Measurements from ENCODE around the gene OOSP4B. TPM values are rescaled to one million over a fixed set of nuclear protein-coding genes. Genes with fewer than 3 reads are reported as not detected.
"Not testable (repeated sequence)": the region's sequence is repeated elsewhere in the genome, so short reads cannot be mapped to it uniquely, and the experiment has no call there.

The OOSP4B gene
- total and polyA plus RNA-seq, 2 of the 13 experiments (the other 11 are each of a cell fraction or from before 2014, with no cell fraction given): not detected

DNA sequence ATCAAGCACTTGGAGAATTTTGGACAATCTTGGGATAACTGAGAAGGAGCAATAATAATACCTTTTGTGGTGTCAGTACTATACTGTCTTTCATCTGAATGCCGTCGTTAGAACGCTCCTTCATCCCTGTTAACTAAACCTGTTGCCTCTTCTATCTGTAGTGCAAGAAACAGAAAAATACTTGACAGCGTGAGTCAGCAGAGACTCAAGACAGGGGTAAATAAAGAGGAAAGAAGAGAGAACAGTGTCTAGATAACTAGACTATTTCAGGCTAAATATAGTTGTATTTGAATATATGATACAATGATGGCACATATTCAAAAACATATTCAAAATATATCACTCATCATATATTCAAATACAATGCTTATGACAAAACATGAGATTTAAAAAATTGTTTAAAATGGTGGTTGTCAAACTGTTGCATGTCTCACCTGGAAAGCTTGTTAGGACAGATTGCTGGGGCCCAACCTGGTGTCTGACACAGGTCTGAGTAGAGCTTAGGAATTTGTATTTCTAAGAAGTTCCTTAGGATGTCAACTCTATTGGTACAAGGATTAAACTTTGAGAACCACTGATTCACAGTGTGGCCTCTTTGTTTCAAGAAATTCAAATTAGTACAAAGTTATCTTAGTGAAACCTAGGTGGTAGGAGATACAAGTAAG, 35.7 kb upstream of the OOSP4B start (continued):
- TF ChIP-seq, protein P1, sequence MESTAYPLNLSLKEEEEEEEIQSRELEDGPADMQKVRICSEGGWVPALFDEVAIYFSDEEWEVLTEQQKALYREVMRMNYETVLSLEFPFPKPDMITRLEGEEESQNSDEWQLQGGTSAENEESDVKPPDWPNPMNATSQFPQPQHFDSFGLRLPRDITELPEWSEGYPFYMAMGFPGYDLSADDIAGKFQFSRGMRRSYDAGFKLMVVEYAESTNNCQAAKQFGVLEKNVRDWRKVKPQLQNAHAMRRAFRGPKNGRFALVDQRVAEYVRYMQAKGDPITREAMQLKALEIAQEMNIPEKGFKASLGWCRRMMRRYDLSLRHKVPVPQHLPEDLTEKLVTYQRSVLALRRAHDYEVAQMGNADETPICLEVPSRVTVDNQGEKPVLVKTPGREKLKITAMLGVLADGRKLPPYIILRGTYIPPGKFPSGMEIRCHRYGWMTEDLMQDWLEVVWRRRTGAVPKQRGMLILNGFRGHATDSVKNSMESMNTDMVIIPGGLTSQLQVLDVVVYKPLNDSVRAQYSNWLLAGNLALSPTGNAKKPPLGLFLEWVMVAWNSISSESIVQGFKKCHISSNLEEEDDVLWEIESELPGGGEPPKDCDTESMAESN (CRISPR knock-in tag; conservative IDR thresholded peaks at IDR 0.05): no peak
- no peak for TF ChIP-seq SOX13 (IDR thresholded peaks at IDR 0.05)
- no peak for TF ChIP-seq SOX13 (CRISPR knock-in tag; conservative IDR thresholded peaks at IDR 0.05 in 1 of 2, IDR thresholded peaks at IDR 0.05 in 1 of 2)

DNA sequence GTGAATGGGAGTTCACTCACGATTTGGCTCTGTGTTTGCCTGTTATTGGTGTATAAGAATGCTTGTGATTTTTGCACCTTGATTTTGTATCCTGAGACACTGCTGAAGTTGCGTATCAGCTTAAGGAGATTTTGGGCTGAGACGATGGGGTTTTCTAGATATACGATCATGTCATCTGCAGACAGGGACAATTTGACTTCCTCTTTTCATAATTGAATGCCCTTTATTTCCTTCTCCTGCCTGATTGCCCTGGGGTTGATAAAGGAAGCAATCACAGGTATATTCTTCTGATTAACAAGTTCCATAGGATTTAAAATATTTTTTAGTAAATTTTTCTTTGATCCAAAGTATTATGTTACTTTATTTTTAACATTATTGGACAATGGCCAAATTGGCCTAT, 34.9 kb upstream of the OOSP4B start:
- H2AFZ ChIP-seq (ENCODE audit: low read length); CTCF ChIA-PET (ENCODE audit: low intra/inter-chr PET ratio, low total read pairs); in situ Hi-C loops (cut with HindIII; ENCODE audit: extremely low pct_ligation_motif_present, low pct_unique_long_range_greater_than_20kb); DNase-seq (ENCODE audit: low spot score); H3K36me3 ChIP-seq (replicated peaks in 1 of 2; ENCODE audit: control insufficient read depth in 1 of 2, insufficient read depth in 2 of 2, low read length in 2 of 2); H4K20me1 ChIP-seq (ENCODE audit: insufficient read depth, low read length); H3K27ac ChIP-seq (ENCODE audit: extremely low read length, insufficient read depth, low read length); H3K79me2 ChIP-seq (ENCODE audit: insufficient read depth, low read length); H3K4me1 ChIP-seq (ENCODE audit: insufficient read depth, low read length); FAIRE-seq; ATAC-seq; H3K4me2 ChIP-seq (ENCODE audit: low read depth, low read length); H3K9me3 ChIP-seq (ENCODE audit: low read length); H3K4me3 ChIP-seq (replicated peaks in 1 of 3; ENCODE audit: insufficient read depth in 1 of 3, low read depth in 2 of 3, low read length in 3 of 3); H3K27me3 ChIP-seq (ENCODE audit: control insufficient read depth in 1 of 2, insufficient read depth in 2 of 2, low read length in 2 of 2); POLR2A ChIA-PET; BruUV-seq (replicated peaks); intact Hi-C loops (cut with micrococcal nuclease; ENCODE audit: unreplicated experiment); H3K9ac ChIP-seq (ENCODE audit: insufficient read depth, low read depth, low read length): not testable (repeated sequence)
- 12% methylated on average over 4 of the region's 4 CpGs for WGBS (ENCODE audit: low lambda C conversion rate)

DNA sequence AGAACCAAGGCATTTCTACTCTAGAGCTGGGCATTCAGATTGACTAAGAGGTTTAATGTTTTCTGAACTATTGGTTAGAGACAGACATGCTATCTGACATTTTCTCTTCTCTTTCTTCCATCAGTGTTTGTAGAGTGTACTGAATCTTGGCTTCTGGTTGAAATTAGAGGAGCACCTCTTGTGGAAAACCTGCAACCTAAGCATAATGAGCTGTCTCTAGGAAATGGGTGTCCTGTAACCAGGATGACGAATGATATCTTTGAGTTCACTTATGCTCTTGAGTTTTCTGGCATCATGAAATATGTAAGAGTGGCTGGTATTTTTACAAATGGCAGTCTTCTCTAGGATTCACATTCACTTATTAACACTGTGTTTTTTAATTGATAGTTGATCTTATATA, 33.8 kb upstream of the OOSP4B start:
- H3K9me3 ChIP-seq (ENCODE audit: low read length): no peaks in the 10 kb centered on the region
- no peak overlapping the region for H3K27ac ChIP-seq (ENCODE audit: extremely low read length, insufficient read depth, low read length)
- WGBS (ENCODE audit: low lambda C conversion rate): 0% methylated on average over 1 of the region's 1 CpG
- TF ChIP-seq MAFF (IDR thresholded peaks at IDR 0.05; ENCODE audit: low read depth, low read length): 0 out of 2 replicates have a peak, but pooled peaks have one; percentile 35
- no peak for TF ChIP-seq ZNF274 (CRISPR knock-in tag; IDR thresholded peaks at IDR 0.05)
- TF ChIP-seq ZNF749 (CRISPR knock-in tag; IDR thresholded peaks at IDR 0.05; ENCODE audit: borderline replicate concordance): no peak
- peak; percentile 38 to 66 for TF ChIP-seq MAFK (conservative IDR thresholded peaks at IDR 0.05 in 1 of 2, IDR thresholded peaks at IDR 0.05 in 1 of 2; ENCODE audit: low read length in 2 of 2)
- no peak for TF ChIP-seq NONO (IDR thresholded peaks at IDR 0.05)
- TF ChIP-seq NONO (CRISPR knock-in tag; conservative IDR thresholded peaks at IDR 0.05): no peak
- no TSS peak for BruUV-seq (replicated peaks)
- H4K20me1 ChIP-seq (ENCODE audit: insufficient read depth, low read length): no peaks in the 10 kb centered on the region
- ChIA-PET POLR2A (no interaction called here), CTCF (ENCODE audit: low intra/inter-chr PET ratio, low total read pairs) (no interaction called here)
- H3K36me3 ChIP-seq (replicated peaks in 1 of 2; ENCODE audit: control insufficient read depth in 1 of 2, insufficient read depth in 2 of 2, low read length in 2 of 2): no peaks in the 10 kb centered on the region
- no peak for ATAC-seq
- H3K27me3 ChIP-seq (ENCODE audit: control insufficient read depth in 1 of 2, insufficient read depth in 2 of 2, low read length in 2 of 2): no peaks in the 10 kb centered on the region
- H3K79me2 ChIP-seq (ENCODE audit: insufficient read depth, low read length): no peaks in the 10 kb centered on the region
- H3K4me2 ChIP-seq (ENCODE audit: low read depth, low read length): no peak overlapping the region
- no peak for FAIRE-seq
- H3K4me3 ChIP-seq (replicated peaks in 1 of 3; ENCODE audit: insufficient read depth in 1 of 3, low read depth in 2 of 3, low read length in 3 of 3): no peak overlapping the region
- no peak overlapping the region for H3K9ac ChIP-seq (ENCODE audit: insufficient read depth, low read depth, low read length)
- in situ Hi-C loops (cut with HindIII; ENCODE audit: extremely low pct_ligation_motif_present, low pct_unique_long_range_greater_than_20kb) (no loop called here), intact Hi-C loops (cut with micrococcal nuclease; ENCODE audit: unreplicated experiment) (no loop called here)
- no peaks in the 10 kb centered on the region for H3K4me1 ChIP-seq (ENCODE audit: insufficient read depth, low read length)
- no peak overlapping the region for H2AFZ ChIP-seq (ENCODE audit: low read length)
- no peak for DNase-seq (ENCODE audit: low spot score)
